PC-3 (cell line): ENCODE measurements around the gene CKAP2. TPM values are rescaled to one million over a fixed set of nuclear protein-coding genes. Genes with fewer than 3 reads are reported as not detected.
"Not testable (repeated sequence)": the region's sequence is repeated elsewhere in the genome, so short reads cannot be mapped to it uniquely, and the experiment has no call there.

Experiments
- ATAC-seq: fragments of 200-7000 bp; cut with Tn5 transposase; 2 replicates; pipeline ENCODE4 v1.9.1; 2020; ENCODE audit warnings: mild to moderate bottlenecking, moderate library complexity
- BruUV-seq: library from RNA; stranded (reverse); fragments of 400-500 nt; replicated peaks from 2 replicates; lab custom pipeline; 2021; lab: Mats Ljungman, UMichigan
- CTCF ChIA-PET: fragments of 300-600 bp; sonication (Branson Sonifier 250); formaldehyde crosslinking; loops from one replicate; lab custom pipeline; 2022; ENCODE audit warnings: antibody characterized with exemption; lab: Charles Lee
- POLR2A ChIA-PET: fragments of 300-600 bp; sonication (Branson Sonifier 250); formaldehyde crosslinking; loops from one replicate; lab custom pipeline; 2022; ENCODE audit warnings: antibody characterized with exemption; ENCODE audit not compliant: unreplicated experiment; lab: Charles Lee
- DNase-seq: peaks from one replicate; pipeline ENCODE4 v3.0.0-alpha.2; 2015
- H2AFZ ChIP-seq: fragments of 300-600 bp; sonication (generic); 2 replicates; pipeline ENCODE4 v1.6.0; 2016; ENCODE audit warnings: antibody characterized with exemption, low read length
- H3F3A ChIP-seq: fragments of 300-600 bp; sonication (generic); one replicate; pipeline ENCODE4 v1.6.0; 2017; ENCODE audit warnings: antibody characterized with exemption, low read length, control low read depth, mild to moderate bottlenecking; ENCODE audit not compliant: unreplicated experiment
- H3K27ac ChIP-seq: fragments of 300-600 bp; sonication (generic); 2 replicates; pipeline ENCODE4 v1.5.1; 2016; ENCODE audit warnings: mild to moderate bottlenecking, low read length
- H3K27me3 ChIP-seq: fragments of 300-600 bp; sonication (generic); 2 replicates; pipeline ENCODE4 v1.6.1; 2016; ENCODE audit warnings: low read length, mixed read lengths
- H3K36me3 ChIP-seq: fragments of 300-600 bp; sonication (generic); 2 replicates; pipeline ENCODE4 v1.6.1; 2016; ENCODE audit warnings: low read depth, mixed run types, low read length, mixed read lengths
- H3K4me1 ChIP-seq: fragments of 300-600 bp; sonication (generic); 2 replicates; pipeline ENCODE4 v1.5.1; 2016; ENCODE audit warnings: low read length; ENCODE audit not compliant: insufficient read depth
- H3K4me2 ChIP-seq: fragments of 300-600 bp; sonication (generic); 2 replicates; pipeline ENCODE4 v1.6.0; 2016; ENCODE audit warnings: low read length
- H3K4me3 ChIP-seq: fragments of 300-600 bp; sonication (generic); 2 replicates; pipeline ENCODE4 v1.5.1; 2016; ENCODE audit warnings: mild to moderate bottlenecking, low read length, mixed read lengths
- H3K79me2 ChIP-seq: fragments of 300-600 bp; sonication (generic); 2 replicates; pipeline ENCODE4 v1.6.1; 2017; ENCODE audit warnings: low read length, mixed read lengths
- H3K9ac ChIP-seq: fragments of 300-600 bp; sonication (generic); 2 replicates; pipeline ENCODE4 v1.6.0; 2016; ENCODE audit warnings: mild to moderate bottlenecking, low read length
- H3K9me2 ChIP-seq: fragments of 300-600 bp; sonication (generic); replicated peaks from 2 replicates; pipeline ENCODE4 v1.6.1; 2016; ENCODE audit warnings: mixed run types, low read length, mixed read lengths
- H3K9me3 ChIP-seq: fragments of 300-600 bp; sonication (generic); 2 replicates; pipeline ENCODE4 v1.6.1; 2016; ENCODE audit warnings: low read length, mixed read lengths
- H4K20me1 ChIP-seq: fragments of 300-600 bp; sonication (generic); 2 replicates; pipeline ENCODE4 v1.6.1; 2016; ENCODE audit warnings: low read length, mixed read lengths
- intact Hi-C: fragments of 100-400 bp; cut with micrococcal nuclease; formaldehyde crosslinking; loops from 2 replicates; pipeline ENCODE4 v1.9.0; 2023
- total RNA-seq: library from RNA; depleted of rRNA; stranded (reverse); fragments of >200 nt; gene quantifications from 2 replicates; pipeline ENCODE4 v1.2.3, GENCODE V29; 2014

The CKAP2 gene
- total RNA-seq, 1 experiment from 2014 or later = 30.7 TPM

DNA sequence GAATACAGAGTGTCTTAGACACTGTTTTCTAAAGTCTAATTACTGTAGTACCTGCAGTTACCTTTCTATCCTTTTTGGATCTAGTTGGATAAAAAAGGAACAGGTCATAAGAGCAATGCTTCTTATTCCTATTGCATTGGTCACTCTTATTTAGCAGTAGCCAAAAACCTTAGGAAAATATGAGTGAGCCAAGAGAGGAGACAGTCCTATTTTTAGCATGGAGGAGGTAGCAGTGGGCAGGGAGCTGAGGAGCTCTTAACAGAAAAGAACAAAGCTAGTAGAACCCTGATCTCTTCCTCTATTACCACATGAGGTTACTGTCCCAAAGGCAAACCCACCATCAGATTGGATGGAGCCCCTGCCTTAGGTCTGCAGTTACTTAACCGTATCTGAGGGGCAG lies 50.6 kb downstream of the CKAP2 start:
- not testable (repeated sequence) for H3K36me3 ChIP-seq

DNA sequence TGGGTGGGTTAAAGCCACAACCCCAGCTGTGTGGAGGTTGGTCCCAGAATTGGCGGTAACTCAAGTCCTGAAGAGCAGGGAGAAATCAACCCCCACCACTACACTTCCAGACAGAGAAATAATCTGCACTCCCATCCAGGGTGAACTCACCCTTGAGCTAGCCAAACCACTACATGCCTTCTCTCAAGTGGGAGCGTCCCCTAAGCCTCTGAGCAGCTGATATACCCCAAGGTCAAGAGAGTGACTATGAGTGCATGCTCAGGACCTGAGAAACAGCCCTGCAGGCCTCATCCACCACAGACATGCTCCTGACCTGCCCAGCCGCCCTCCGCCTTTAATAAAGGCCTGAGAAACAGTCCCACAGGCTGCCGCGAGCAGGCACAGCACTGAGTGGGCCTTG lies 54.3 kb downstream of the CKAP2 start:
- H3K9me2 ChIP-seq, intact Hi-C loops, H3K4me2 ChIP-seq, BruUV-seq, H3K4me1 ChIP-seq, CTCF ChIA-PET, H3K36me3 ChIP-seq, H2AFZ ChIP-seq, H3K27ac ChIP-seq, H4K20me1 ChIP-seq, H3K79me2 ChIP-seq, H3K4me3 ChIP-seq, H3K9me3 ChIP-seq, H3K9ac ChIP-seq, H3K27me3 ChIP-seq, POLR2A ChIA-PET, ATAC-seq, DNase-seq, H3F3A ChIP-seq: not testable (repeated sequence)

More for the DNA sequence above, 50.6 kb downstream of the CKAP2 start:
- H4K20me1 ChIP-seq, intact Hi-C loops, H3K4me1 ChIP-seq, H3K4me3 ChIP-seq, H3K9me2 ChIP-seq, H3K27ac ChIP-seq, H3F3A ChIP-seq, CTCF ChIA-PET, H3K4me2 ChIP-seq, DNase-seq, H3K9me3 ChIP-seq, H2AFZ ChIP-seq, BruUV-seq, H3K27me3 ChIP-seq, POLR2A ChIA-PET, H3K79me2 ChIP-seq, ATAC-seq, H3K9ac ChIP-seq: not testable (repeated sequence)

DNA sequence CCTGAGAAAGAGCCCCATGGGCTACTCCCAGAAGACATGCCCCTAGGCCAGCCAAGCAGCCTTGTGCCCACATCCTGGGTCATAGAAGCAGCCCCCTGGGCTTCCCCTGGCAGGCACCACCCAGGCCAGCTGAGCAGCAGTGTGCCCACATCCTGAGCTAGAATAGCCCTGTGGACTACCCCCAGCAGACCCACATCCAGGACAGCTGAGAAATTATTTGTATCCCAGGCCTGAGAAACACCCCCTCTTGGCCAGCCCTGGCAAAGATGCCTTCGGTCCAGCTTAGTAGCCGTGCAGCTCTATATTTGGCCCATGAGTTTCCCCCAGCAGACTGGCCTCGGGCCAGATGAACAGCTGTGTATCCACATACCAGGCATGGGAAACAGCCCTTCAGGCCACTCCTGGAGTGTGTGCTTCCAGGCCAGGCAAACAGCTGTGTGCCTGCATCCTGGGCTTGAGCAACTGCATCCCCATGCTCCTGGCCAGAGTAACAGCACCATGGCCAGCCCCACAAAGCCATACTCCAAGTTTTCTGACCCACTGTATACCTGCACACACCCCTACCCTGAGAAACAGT lies 55.0 kb downstream of the CKAP2 start:
- H4K20me1 ChIP-seq, H3K4me2 ChIP-seq, BruUV-seq, DNase-seq, H3K79me2 ChIP-seq, POLR2A ChIA-PET, H3K9ac ChIP-seq, H3K27me3 ChIP-seq, H3K4me1 ChIP-seq, H3F3A ChIP-seq, H3K4me3 ChIP-seq, intact Hi-C loops, H3K36me3 ChIP-seq, H3K9me3 ChIP-seq, H3K9me2 ChIP-seq, ATAC-seq, H3K27ac ChIP-seq, CTCF ChIA-PET, H2AFZ ChIP-seq: not testable (repeated sequence)

DNA sequence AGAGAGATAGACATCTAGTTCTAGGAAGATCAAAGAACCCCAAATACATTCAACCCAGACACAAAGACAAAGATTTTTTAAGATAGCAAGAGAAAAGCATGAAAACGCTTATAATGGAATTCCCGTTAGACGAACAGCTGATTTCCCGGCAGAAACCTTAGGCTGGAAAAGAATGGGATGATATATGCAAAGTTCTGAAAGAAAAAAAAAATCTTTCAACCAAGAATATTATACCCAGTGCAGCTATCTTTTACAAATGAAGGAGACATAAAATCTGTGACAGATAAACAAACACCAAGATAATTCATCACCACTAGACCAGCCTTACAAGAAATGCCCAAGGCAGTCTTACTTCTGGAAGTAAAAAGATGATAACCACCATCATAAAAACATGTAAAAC lies 56.3 kb downstream of the CKAP2 start:
- CTCF ChIA-PET, H3K4me2 ChIP-seq, H3K36me3 ChIP-seq, H3K4me3 ChIP-seq, DNase-seq, H3K79me2 ChIP-seq, H3K27me3 ChIP-seq, H3K9me2 ChIP-seq, H3K4me1 ChIP-seq, H3K9ac ChIP-seq, H3K9me3 ChIP-seq, BruUV-seq, H3F3A ChIP-seq, ATAC-seq, intact Hi-C loops, POLR2A ChIA-PET, H3K27ac ChIP-seq, H4K20me1 ChIP-seq, H2AFZ ChIP-seq: not testable (repeated sequence)

DNA sequence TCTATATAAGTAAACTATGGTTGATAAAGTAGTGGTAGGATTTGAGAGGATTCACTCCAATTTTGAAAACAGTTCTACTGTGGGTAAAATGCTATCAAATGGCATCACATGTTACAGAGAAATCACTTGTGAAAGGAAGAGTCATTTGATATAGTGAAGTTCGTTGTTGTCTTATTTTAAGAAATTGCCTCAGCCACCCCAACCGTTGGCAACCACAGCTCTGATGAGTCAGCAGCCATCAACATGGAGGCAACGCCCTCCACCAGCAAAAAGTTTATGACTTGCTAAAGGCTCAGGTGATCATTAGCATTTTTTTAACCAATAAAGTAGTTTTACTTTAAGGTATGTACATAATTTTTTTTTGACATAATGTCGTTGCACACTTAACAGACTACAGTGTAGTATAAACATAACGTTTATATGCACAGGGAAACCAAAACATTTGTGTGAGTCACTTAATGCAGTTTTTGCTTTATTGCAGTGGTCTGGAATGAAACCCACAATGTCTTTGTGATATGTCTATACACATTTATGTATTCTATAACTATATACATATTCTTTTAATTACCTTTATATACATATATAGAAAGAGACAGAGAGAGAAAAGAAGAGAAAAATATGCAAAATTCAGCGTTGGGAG lies 58.8 kb downstream of the CKAP2 start:
- H3K9me2 ChIP-seq, H3K4me2 ChIP-seq, H3K4me3 ChIP-seq, H3F3A ChIP-seq, H3K9me3 ChIP-seq, intact Hi-C loops, H3K36me3 ChIP-seq, H3K9ac ChIP-seq, H2AFZ ChIP-seq, BruUV-seq, POLR2A ChIA-PET, H3K27ac ChIP-seq, H3K27me3 ChIP-seq, H4K20me1 ChIP-seq, H3K79me2 ChIP-seq, H3K4me1 ChIP-seq, CTCF ChIA-PET: not testable (repeated sequence)
- peak; percentile 40 for DNase-seq
- peak; percentile 61 for ATAC-seq

DNA sequence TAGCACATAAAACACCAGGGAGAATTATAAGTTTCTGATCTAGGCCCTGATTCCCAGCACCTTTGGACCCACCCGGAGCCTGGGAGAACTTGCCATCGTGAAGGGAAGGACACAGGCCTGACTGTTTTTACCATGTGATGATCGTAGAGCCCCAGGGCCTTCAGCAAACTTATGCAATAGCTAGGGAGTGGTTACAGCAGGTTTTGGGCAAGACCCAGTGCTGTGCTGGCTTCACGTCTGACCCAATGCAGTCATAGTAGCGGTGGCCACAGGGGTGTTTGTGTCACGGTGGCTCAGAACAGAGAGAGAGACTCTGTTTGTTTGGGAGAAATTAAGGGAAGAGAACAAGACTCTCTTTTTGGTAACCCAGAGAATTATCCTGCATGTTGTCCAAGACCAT lies 68.0 kb downstream of the CKAP2 start:
- H3K36me3 ChIP-seq, CTCF ChIA-PET, H3K9me2 ChIP-seq, H3K27me3 ChIP-seq, H3F3A ChIP-seq, POLR2A ChIA-PET, H4K20me1 ChIP-seq, H3K27ac ChIP-seq, H3K9ac ChIP-seq, H3K4me3 ChIP-seq, DNase-seq, H3K4me2 ChIP-seq, ATAC-seq, BruUV-seq, H3K9me3 ChIP-seq, H3K79me2 ChIP-seq, intact Hi-C loops, H2AFZ ChIP-seq, H3K4me1 ChIP-seq: not testable (repeated sequence)
